GM12878 (cell line): ENCODE results near the gene TMEM14A. TPM values are rescaled to one million over a fixed set of nuclear protein-coding genes. Genes with fewer than 3 reads are reported as not detected.

ENCODE experiments used
- ATAC-seq: fragments of 200-7000 bp; cut with Tn5 transposase; 3 replicates; pipeline ENCODE4 v1.9.1; 2020; ENCODE audit warnings: mild to moderate bottlenecking, moderate library complexity
- BruUV-seq: library from RNA; stranded (reverse); fragments of 400-500 nt; replicated peaks from 2 replicates; lab custom pipeline; 2021; lab: Mats Ljungman, UMichigan
- CTCF ChIA-PET: fragments of 300-600 bp; sonication (Branson Sonifier 250); formaldehyde crosslinking; extraction: SDS; loops from one replicate; lab custom pipeline; 2021; ENCODE audit warnings: inconsistent platforms; lab: Yijun Ruan, JAX
- POLR2A ChIA-PET: fragments of 350-600 bp; formaldehyde crosslinking; extraction: SDS; loops from one replicate; lab custom pipeline; 2021; ENCODE audit warnings: inconsistent platforms; lab: Charles Lee
- RAD21 ChIA-PET: fragments of 300-600 bp; sonication (Branson Sonifier 250); formaldehyde crosslinking; loops from one replicate; lab custom pipeline; 2023; ENCODE audit warnings: antibody characterized with exemption; ENCODE audit not compliant: unreplicated experiment; lab: Charles Lee
- SMC1A ChIA-PET: fragments of 300-600 bp; sonication (Branson Sonifier 250); formaldehyde crosslinking; loops from one replicate; lab custom pipeline; 2023; ENCODE audit not compliant: unreplicated experiment, uncharacterized antibody; lab: Charles Lee
- DNase-seq: peaks from one replicate; pipeline ENCODE4 v3.0.0-alpha.2; 2011; ENCODE audit warnings: low read depth, low spot score
- FAIRE-seq: peaks from 3 replicates; lab custom pipeline; 2011; peaks lifted over from hg19 to GRCh38; lab: Jason Lieb, UNC
- H2AFZ ChIP-seq: 2 replicates; pipeline ENCODE4 v1.6.0; 2011; ENCODE audit warnings: low read depth, low read length, control low read depth; ENCODE audit not compliant: control insufficient read depth
- H3K27ac ChIP-seq: 2 replicates; pipeline ENCODE4 v1.5.1; 2011; ENCODE audit warnings: control low read depth; ENCODE audit not compliant: control insufficient read depth, insufficient read depth
- H3K27me3 ChIP-seq, 2 experiments: replicated peaks in 1 of 2; 2 replicates each; pipeline versions ENCODE4 v1.6.0 to v1.6.1; 2011; ENCODE audit warnings: low read length in 1 of 2; ENCODE audit not compliant: control insufficient read depth in 2 of 2, insufficient read depth in 2 of 2
- H3K36me3 ChIP-seq, 2 experiments: 2 replicates each; pipeline ENCODE4 v1.5.1; 2011; ENCODE audit warnings: low read length in 1 of 2; ENCODE audit not compliant: control insufficient read depth in 2 of 2, insufficient read depth in 2 of 2
- H3K4me1 ChIP-seq: 2 replicates; pipeline ENCODE4 v1.6.1; 2011; ENCODE audit warnings: mild to moderate bottlenecking, low read length, moderate library complexity, mixed read lengths; ENCODE audit not compliant: control insufficient read depth, insufficient read depth
- H3K4me2 ChIP-seq: 2 replicates; pipeline ENCODE4 v1.6.0; 2011; ENCODE audit warnings: control low read depth; ENCODE audit not compliant: control insufficient read depth, insufficient read depth
- H3K4me3 ChIP-seq: fragments of 200-600 bp; sonication (generic); 2 replicates; pipeline ENCODE4 v1.5.1; 2016
- H3K79me2 ChIP-seq: 2 replicates; pipeline ENCODE4 v1.6.0; 2011; ENCODE audit warnings: low read length; ENCODE audit not compliant: control insufficient read depth, insufficient read depth
- H3K9ac ChIP-seq: 2 replicates; pipeline ENCODE4 v1.8.0; 2011; ENCODE audit warnings: low read length, control low read depth, mixed read lengths; ENCODE audit not compliant: control insufficient read depth, insufficient read depth
- H3K9me3 ChIP-seq: replicated peaks from 3 replicates; pipeline ENCODE4 v1.5.1; 2011; ENCODE audit warnings: mild to moderate bottlenecking, low read length; ENCODE audit not compliant: control insufficient read depth, insufficient read depth
- H4K20me1 ChIP-seq: 2 replicates; pipeline ENCODE4 v1.6.0; 2011; ENCODE audit not compliant: control insufficient read depth, insufficient read depth
- BACH1 ChIP-seq: fragments of 450-650 bp; IDR thresholded peaks from 2 replicates; pipeline ENCODE4 v1.6.1; 2017; ENCODE audit warnings: mild to moderate bottlenecking, borderline replicate concordance
- E2F4 ChIP-seq: IDR thresholded peaks from 2 replicates; pipeline ENCODE4 v1.6.1; 2012; ENCODE audit warnings: low read depth, low read length, improper control_type of control experiment
- ZNF622 ChIP-seq: fragments of 450-650 bp; IDR thresholded peaks from 2 replicates; pipeline ENCODE4 v1.6.1; 2017; ENCODE audit warnings: mild to moderate bottlenecking, inconsistent platforms
- ZZZ3 ChIP-seq: IDR thresholded peaks from 2 replicates; pipeline ENCODE4 v1.6.1; 2011; ENCODE audit warnings: low read depth; ENCODE audit not compliant: control insufficient read depth, insufficient read length
- WGBS: methylation state at CpG from one replicate; pipeline ENCODE4 v1.1.6; 2016; ENCODE audit warnings: low lambda C conversion rate; ENCODE audit not compliant: insufficient replicate concordance, insufficient coverage; ENCODE audit errors: missing lambda C conversion rate; 5-methylcytosine and 5-hydroxymethylcytosine counted together
- in situ Hi-C: fragments of 300-500 bp; cut with MboI; formaldehyde crosslinking; loops from 9 replicates; pipeline ENCODE4 v1.14.3; 2018; ENCODE audit warnings: mixed read lengths
- intact Hi-C: fragments of 100-400 bp; cut with micrococcal nuclease; formaldehyde crosslinking; loops from one replicate; pipeline ENCODE4 v1.14.2; 2022; ENCODE audit not compliant: unreplicated experiment
- polyA plus RNA-seq, 11 experiments: library from polyadenylated mRNA; depleted of rRNA in 4 of 11; unstranded in 6 of 11; stranded (reverse) in 5 of 11; fragments of >200 nt; fragmentation: Nextera tagmentation in 4 of 11; fragmentation: Illumina TruSeq in 1 of 11; extraction: Ambion mirVana in 4 of 11; extraction: Trizol in 1 of 11; gene quantifications; 1 replicate in 1 of 11; 2 replicates in 10 of 11; pipeline versions ENCODE4 v1.2.1 to v1.2.3, GENCODE V29; 2011 to 2016; ENCODE audit warnings: inconsistent platforms in 2 of 11, missing spikeins in 2 of 11, low read depth in 1 of 11
- total RNA-seq, 4 experiments: library from RNA; depleted of rRNA in 3 of 4; stranded (reverse); fragments of >200 nt in 3 of 4; fragmentation: Illumina TruSeq in 1 of 4; extraction: Trizol in 1 of 4; gene quantifications; 2 replicates each; pipeline versions ENCODE4 v1.2.1 to v1.2.3, GENCODE V29; 2013 to 2021
- TF ChIP-seq, protein P1 (sequence below): IDR thresholded peaks from 2 replicates; pipeline ENCODE4 v1.6.1; 2012; ENCODE audit warnings: improper control_type of control experiment, low read depth, low read length; ENCODE audit not compliant: insufficient replicate concordance
- TF ChIP-seq, protein P2 (sequence below): fragments of 450-650 bp; IDR thresholded peaks from 2 replicates; pipeline ENCODE4 v1.6.1; 2014; ENCODE audit warnings: mild to moderate bottlenecking
- TF ChIP-seq, protein P3 (sequence below): IDR thresholded peaks from 2 replicates; pipeline ENCODE4 v1.6.1; 2012; ENCODE audit warnings: low read depth, low read length, improper control_type of control experiment
- TF ChIP-seq, protein P4 (sequence below): fragments of 450-650 bp; IDR thresholded peaks from 2 replicates; pipeline ENCODE4 v1.6.1; 2017; ENCODE audit warnings: mild to moderate bottlenecking, moderate library complexity

TMEM14A gene
- total and polyA plus RNA-seq, 10 of the 15 experiments (the other 5 are each of a cell fraction or from before 2014, with no cell fraction given): 15.6 to 143 (median 33.1) TPM

- DNase-seq (no peak), ATAC-seq (no peak), FAIRE-seq (no peak)
- intact Hi-C loops: no loop called here
- H3K36me3 ChIP-seq: no peaks in the 10 kb centered on the region; a peak in 1 of 4 replicates
- no peak overlapping the region for H3K9ac ChIP-seq
- in situ Hi-C loops: no loop called here
- no peaks in the 10 kb centered on the region for H3K4me1 ChIP-seq
- no TSS peak for BruUV-seq
- ChIA-PET SMC1A (no interaction called here), POLR2A (no interaction called here), CTCF (interaction anchor here (0.9 to 2.5 kb wide), 3 partner anchors 15 to 38 kb away, joined by 3 to 7 read pairs (median 3); no protein-coding TSS in a partner anchor), RAD21 (no interaction called here)
- no peak overlapping the region for H2AFZ ChIP-seq
- TF ChIP-seq BACH1 (no peak), E2F4 (no peak), ZNF622 (no peak), ZZZ3 (no peak)
- TF ChIP-seq, protein P1, sequence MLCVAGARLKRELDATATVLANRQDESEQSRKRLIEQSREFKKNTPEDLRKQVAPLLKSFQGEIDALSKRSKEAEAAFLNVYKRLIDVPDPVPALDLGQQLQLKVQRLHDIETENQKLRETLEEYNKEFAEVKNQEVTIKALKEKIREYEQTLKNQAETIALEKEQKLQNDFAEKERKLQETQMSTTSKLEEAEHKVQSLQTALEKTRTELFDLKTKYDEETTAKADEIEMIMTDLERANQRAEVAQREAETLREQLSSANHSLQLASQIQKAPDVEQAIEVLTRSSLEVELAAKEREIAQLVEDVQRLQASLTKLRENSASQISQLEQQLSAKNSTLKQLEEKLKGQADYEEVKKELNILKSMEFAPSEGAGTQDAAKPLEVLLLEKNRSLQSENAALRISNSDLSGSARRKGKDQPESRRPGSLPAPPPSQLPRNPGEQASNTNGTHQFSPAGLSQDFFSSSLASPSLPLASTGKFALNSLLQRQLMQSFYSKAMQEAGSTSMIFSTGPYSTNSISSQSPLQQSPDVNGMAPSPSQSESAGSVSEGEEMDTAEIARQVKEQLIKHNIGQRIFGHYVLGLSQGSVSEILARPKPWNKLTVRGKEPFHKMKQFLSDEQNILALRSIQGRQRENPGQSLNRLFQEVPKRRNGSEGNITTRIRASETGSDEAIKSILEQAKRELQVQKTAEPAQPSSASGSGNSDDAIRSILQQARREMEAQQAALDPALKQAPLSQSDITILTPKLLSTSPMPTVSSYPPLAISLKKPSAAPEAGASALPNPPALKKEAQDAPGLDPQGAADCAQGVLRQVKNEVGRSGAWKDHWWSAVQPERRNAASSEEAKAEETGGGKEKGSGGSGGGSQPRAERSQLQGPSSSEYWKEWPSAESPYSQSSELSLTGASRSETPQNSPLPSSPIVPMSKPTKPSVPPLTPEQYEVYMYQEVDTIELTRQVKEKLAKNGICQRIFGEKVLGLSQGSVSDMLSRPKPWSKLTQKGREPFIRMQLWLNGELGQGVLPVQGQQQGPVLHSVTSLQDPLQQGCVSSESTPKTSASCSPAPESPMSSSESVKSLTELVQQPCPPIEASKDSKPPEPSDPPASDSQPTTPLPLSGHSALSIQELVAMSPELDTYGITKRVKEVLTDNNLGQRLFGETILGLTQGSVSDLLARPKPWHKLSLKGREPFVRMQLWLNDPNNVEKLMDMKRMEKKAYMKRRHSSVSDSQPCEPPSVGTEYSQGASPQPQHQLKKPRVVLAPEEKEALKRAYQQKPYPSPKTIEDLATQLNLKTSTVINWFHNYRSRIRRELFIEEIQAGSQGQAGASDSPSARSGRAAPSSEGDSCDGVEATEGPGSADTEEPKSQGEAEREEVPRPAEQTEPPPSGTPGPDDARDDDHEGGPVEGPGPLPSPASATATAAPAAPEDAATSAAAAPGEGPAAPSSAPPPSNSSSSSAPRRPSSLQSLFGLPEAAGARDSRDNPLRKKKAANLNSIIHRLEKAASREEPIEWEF: no peak
- TF ChIP-seq, protein P2, sequence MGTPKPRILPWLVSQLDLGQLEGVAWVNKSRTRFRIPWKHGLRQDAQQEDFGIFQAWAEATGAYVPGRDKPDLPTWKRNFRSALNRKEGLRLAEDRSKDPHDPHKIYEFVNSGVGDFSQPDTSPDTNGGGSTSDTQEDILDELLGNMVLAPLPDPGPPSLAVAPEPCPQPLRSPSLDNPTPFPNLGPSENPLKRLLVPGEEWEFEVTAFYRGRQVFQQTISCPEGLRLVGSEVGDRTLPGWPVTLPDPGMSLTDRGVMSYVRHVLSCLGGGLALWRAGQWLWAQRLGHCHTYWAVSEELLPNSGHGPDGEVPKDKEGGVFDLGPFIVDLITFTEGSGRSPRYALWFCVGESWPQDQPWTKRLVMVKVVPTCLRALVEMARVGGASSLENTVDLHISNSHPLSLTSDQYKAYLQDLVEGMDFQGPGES: no peak
- TF ChIP-seq, protein P3, sequence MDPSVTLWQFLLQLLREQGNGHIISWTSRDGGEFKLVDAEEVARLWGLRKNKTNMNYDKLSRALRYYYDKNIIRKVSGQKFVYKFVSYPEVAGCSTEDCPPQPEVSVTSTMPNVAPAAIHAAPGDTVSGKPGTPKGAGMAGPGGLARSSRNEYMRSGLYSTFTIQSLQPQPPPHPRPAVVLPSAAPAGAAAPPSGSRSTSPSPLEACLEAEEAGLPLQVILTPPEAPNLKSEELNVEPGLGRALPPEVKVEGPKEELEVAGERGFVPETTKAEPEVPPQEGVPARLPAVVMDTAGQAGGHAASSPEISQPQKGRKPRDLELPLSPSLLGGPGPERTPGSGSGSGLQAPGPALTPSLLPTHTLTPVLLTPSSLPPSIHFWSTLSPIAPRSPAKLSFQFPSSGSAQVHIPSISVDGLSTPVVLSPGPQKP: no peak
- TF ChIP-seq, protein P4, sequence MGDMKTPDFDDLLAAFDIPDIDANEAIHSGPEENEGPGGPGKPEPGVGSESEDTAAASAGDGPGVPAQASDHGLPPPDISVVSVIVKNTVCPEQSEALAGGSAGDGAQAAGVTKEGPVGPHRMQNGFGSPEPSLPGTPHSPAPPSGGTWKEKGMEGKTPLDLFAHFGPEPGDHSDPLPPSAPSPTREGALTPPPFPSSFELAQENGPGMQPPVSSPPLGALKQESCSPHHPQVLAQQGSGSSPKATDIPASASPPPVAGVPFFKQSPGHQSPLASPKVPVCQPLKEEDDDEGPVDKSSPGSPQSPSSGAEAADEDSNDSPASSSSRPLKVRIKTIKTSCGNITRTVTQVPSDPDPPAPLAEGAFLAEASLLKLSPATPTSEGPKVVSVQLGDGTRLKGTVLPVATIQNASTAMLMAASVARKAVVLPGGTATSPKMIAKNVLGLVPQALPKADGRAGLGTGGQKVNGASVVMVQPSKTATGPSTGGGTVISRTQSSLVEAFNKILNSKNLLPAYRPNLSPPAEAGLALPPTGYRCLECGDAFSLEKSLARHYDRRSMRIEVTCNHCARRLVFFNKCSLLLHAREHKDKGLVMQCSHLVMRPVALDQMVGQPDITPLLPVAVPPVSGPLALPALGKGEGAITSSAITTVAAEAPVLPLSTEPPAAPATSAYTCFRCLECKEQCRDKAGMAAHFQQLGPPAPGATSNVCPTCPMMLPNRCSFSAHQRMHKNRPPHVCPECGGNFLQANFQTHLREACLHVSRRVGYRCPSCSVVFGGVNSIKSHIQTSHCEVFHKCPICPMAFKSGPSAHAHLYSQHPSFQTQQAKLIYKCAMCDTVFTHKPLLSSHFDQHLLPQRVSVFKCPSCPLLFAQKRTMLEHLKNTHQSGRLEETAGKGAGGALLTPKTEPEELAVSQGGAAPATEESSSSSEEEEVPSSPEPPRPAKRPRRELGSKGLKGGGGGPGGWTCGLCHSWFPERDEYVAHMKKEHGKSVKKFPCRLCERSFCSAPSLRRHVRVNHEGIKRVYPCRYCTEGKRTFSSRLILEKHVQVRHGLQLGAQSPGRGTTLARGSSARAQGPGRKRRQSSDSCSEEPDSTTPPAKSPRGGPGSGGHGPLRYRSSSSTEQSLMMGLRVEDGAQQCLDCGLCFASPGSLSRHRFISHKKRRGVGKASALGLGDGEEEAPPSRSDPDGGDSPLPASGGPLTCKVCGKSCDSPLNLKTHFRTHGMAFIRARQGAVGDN: no peak
- H3K79me2 ChIP-seq: no peaks in the 10 kb centered on the region
- WGBS: 83% methylated on average over 3 of the region's 3 CpGs
- no peak overlapping the region for H3K4me3 ChIP-seq
- H4K20me1 ChIP-seq: no peaks in the 10 kb centered on the region
- no peak overlapping the region for H3K27ac ChIP-seq
- H3K4me2 ChIP-seq: no peak overlapping the region
- no peaks in the 10 kb centered on the region for H3K9me3 ChIP-seq
- no peaks in the 10 kb centered on the region for H3K27me3 ChIP-seq
Measured at GRCh38 chr6:52689857-52690256, 18.9 kb downstream of the TMEM14A start.
